K562 (cell line): ENCODE measurements around the gene CNOT10. TPM values are rescaled to one million over a fixed set of nuclear protein-coding genes. Genes with fewer than 3 reads are reported as not detected.

Experiments used
- BACH1 ChIP-seq: fragments of 200-800 bp; sonication (Bioruptor generic); IDR thresholded peaks from 2 replicates; pipeline ENCODE4 v1.6.1; 2016; ENCODE audit warnings: missing genetic modification characterization, missing compliant biosample characterization
- DDX20 ChIP-seq: fragments of 450-650 bp; IDR thresholded peaks from 2 replicates; pipeline ENCODE4 v1.6.1; 2016; ENCODE audit warnings: missing genetic modification characterization, low read depth, mild to moderate bottlenecking, missing compliant biosample characterization, moderate library complexity
- DMBX1 ChIP-seq: fragments of 250-450 bp; sonication (Bioruptor Pico); IDR thresholded peaks from 2 replicates; pipeline ENCODE4 v1.8.0; 2022; ENCODE audit warnings: inconsistent platforms, mild to moderate bottlenecking, moderate library complexity, borderline replicate concordance
- FOXJ2 ChIP-seq: fragments of 200-800 bp; sonication (Bioruptor generic); IDR thresholded peaks from 2 replicates; pipeline ENCODE4 v1.6.1; 2016; ENCODE audit warnings: missing genetic modification characterization, missing compliant biosample characterization
- HMGXB4 ChIP-seq: sonication (generic); formaldehyde crosslinking; IDR thresholded peaks from 2 replicates; pipeline ENCODE4 v1.8.1; 2023; ENCODE audit warnings: mild to moderate bottlenecking, missing genetic modification reagents
- HNRNPLL ChIP-seq: fragments of 200-400 bp; formaldehyde crosslinking; IDR thresholded peaks from 2 replicates; pipeline ENCODE4 v1.6.1; 2017; ENCODE audit warnings: low read length, low read depth, mild to moderate bottlenecking; ENCODE audit not compliant: poor library complexity, severe bottlenecking
- MIER1 ChIP-seq: fragments of 450-650 bp; IDR thresholded peaks from 2 replicates; pipeline ENCODE4 v1.6.1; 2016; ENCODE audit warnings: antibody characterized with exemption, mild to moderate bottlenecking, low read depth
- NRF1 ChIP-seq, 2 experiments: fragments of 450-650 bp; IDR thresholded peaks in 1 of 2; conservative IDR thresholded peaks in 1 of 2; 2 replicates each; pipeline ENCODE4 v1.6.1; 2014; ENCODE audit warnings: mild to moderate bottlenecking in 2 of 2
- RERE ChIP-seq: sonication (generic); formaldehyde crosslinking; IDR thresholded peaks from 2 replicates; pipeline ENCODE4 v1.8.0; 2023; ENCODE audit warnings: missing genetic modification reagents, mild to moderate bottlenecking, borderline replicate concordance
- TEAD4 ChIP-seq, 2 experiments: sonication (generic) in 1 of 2; formaldehyde crosslinking in 1 of 2; IDR thresholded peaks; 2 replicates each; pipeline versions ENCODE4 v1.6.1 to v1.8.0; 2012 to 2022; ENCODE audit warnings: borderline replicate concordance in 1 of 2, inconsistent platforms in 1 of 2, low read length in 1 of 2, mild to moderate bottlenecking in 1 of 2, missing genetic modification reagents in 1 of 2
- ZC3H11A ChIP-seq: IDR thresholded peaks from 2 replicates; pipeline ENCODE4 v1.6.1; 2012; ENCODE audit warnings: low read depth, low read length, improper control_type of control experiment
- ZNF143 ChIP-seq: sonication (generic); formaldehyde crosslinking; IDR thresholded peaks from 2 replicates; pipeline ENCODE4 v1.9.0; 2022; ENCODE audit warnings: mild to moderate bottlenecking, missing genetic modification reagents
- ZZZ3 ChIP-seq: fragments of 450-650 bp; IDR thresholded peaks from 2 replicates; pipeline ENCODE4 v1.6.1; 2016; ENCODE audit warnings: antibody characterized with exemption, mild to moderate bottlenecking, moderate library complexity
- polyA plus RNA-seq, 8 experiments: library from polyadenylated mRNA; depleted of rRNA in 4 of 8; stranded (reverse) in 5 of 8; unstranded in 3 of 8; fragments of >200 nt; fragmentation: Nextera tagmentation in 2 of 8; fragmentation: Illumina TruSeq in 1 of 8; extraction: Ambion mirVana in 2 of 8; extraction: Trizol in 1 of 8; gene quantifications; 2 replicates each; pipeline versions ENCODE4 v1.2.1 to v1.2.3, GENCODE V29; 2011 to 2014; ENCODE audit warnings: inconsistent platforms in 1 of 8, missing spikeins in 1 of 8
- total RNA-seq, 7 experiments: library from RNA; depleted of rRNA in 6 of 7; stranded (reverse); fragments of >200 nt in 6 of 7; fragmentation: Illumina TruSeq in 2 of 7; extraction: Trizol in 2 of 7; gene quantifications; 2 replicates each; pipeline versions ENCODE4 v1.2.1 to v1.2.3, GENCODE V29; 2011 to 2021; ENCODE audit warnings: low replicate concordance in 1 of 7
- TF ChIP-seq, protein P1 (sequence below), 2 experiments: fragments of 450-650 bp in 1 of 2; sonication (generic) in 1 of 2; formaldehyde crosslinking; conservative IDR thresholded peaks; 2 replicates each; pipeline versions ENCODE4 v1.4.0 to v1.8.1; 2020 to 2022; ENCODE audit warnings: mild to moderate bottlenecking in 1 of 2, missing genetic modification reagents in 1 of 2
- TF ChIP-seq, protein P2 (sequence below): sonication (generic); formaldehyde crosslinking; IDR thresholded peaks from 2 replicates; pipeline ENCODE4 v1.8.0; 2022; ENCODE audit warnings: missing genetic modification reagents, mild to moderate bottlenecking, moderate library complexity, borderline replicate concordance
- TF ChIP-seq, protein P3 (sequence below): sonication (generic); formaldehyde crosslinking; IDR thresholded peaks from 2 replicates; pipeline ENCODE4 v1.4.0; 2020; ENCODE audit warnings: mild to moderate bottlenecking, missing genetic modification reagents

The CNOT10 gene
- total and polyA plus RNA-seq, 9 of the 15 experiments (the other 6 are each of a cell fraction or from before 2014, with no cell fraction given): 35.7 to 114 (median 81.9) TPM

GRCh38 chr3:32703491-32703972 lies 18.5 kb downstream of the CNOT10 start (continued):
- no peak for TF ChIP-seq RERE (CRISPR knock-in tag)
- TF ChIP-seq ZNF143: no peak
- TF ChIP-seq TEAD4 (IDR thresholded peaks at IDR 0.05; ENCODE audit: low read length): no peak
- no peak for TF ChIP-seq TEAD4 (CRISPR knock-in tag; IDR thresholded peaks at IDR 0.05; ENCODE audit: borderline replicate concordance)
- TF ChIP-seq DMBX1 (CRISPR knock-in tag): peak; percentile 86; the same call in 1 of the 2 replicates
- no peak for TF ChIP-seq NRF1 (conservative IDR thresholded peaks at IDR 0.05 in 1 of 2, IDR thresholded peaks at IDR 0.05 in 1 of 2)
- TF ChIP-seq, protein P1, sequence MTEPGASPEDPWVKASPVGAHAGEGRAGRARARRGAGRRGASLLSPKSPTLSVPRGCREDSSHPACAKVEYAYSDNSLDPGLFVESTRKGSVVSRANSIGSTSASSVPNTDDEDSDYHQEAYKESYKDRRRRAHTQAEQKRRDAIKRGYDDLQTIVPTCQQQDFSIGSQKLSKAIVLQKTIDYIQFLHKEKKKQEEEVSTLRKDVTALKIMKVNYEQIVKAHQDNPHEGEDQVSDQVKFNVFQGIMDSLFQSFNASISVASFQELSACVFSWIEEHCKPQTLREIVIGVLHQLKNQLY (CRISPR knock-in tag; conservative IDR thresholded peaks at IDR 0.05): no peak
- no peak for TF ChIP-seq ZC3H11A
- TF ChIP-seq BACH1: peak; percentile 50; the same call in 1 of the 2 replicates
- TF ChIP-seq HNRNPLL: no peak
- no peak for TF ChIP-seq FOXJ2 (tag)
- TF ChIP-seq, protein P2, sequence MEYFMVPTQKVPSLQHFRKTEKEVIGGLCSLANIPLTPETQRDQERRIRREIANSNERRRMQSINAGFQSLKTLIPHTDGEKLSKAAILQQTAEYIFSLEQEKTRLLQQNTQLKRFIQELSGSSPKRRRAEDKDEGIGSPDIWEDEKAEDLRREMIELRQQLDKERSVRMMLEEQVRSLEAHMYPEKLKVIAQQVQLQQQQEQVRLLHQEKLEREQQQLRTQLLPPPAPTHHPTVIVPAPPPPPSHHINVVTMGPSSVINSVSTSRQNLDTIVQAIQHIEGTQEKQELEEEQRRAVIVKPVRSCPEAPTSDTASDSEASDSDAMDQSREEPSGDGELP (CRISPR knock-in tag): no peak
- no peak for TF ChIP-seq MIER1
- TF ChIP-seq HMGXB4 (CRISPR knock-in tag): no peak
- TF ChIP-seq, protein P3, sequence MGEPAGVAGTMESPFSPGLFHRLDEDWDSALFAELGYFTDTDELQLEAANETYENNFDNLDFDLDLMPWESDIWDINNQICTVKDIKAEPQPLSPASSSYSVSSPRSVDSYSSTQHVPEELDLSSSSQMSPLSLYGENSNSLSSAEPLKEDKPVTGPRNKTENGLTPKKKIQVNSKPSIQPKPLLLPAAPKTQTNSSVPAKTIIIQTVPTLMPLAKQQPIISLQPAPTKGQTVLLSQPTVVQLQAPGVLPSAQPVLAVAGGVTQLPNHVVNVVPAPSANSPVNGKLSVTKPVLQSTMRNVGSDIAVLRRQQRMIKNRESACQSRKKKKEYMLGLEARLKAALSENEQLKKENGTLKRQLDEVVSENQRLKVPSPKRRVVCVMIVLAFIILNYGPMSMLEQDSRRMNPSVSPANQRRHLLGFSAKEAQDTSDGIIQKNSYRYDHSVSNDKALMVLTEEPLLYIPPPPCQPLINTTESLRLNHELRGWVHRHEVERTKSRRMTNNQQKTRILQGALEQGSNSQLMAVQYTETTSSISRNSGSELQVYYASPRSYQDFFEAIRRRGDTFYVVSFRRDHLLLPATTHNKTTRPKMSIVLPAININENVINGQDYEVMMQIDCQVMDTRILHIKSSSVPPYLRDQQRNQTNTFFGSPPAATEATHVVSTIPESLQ (CRISPR knock-in tag): no peak
- TF ChIP-seq DDX20: 0 out of 2 replicates have a peak, but pooled peaks have one; percentile 23
- TF ChIP-seq ZZZ3: no peak
